ENCODE measurements around the gene CLDN19.

GRCh38 chr1:42784547-42784945 lies 44.5 kb upstream of the CLDN19 start:
- TF ChIP-seq MAX (IDR thresholded peaks at IDR 0.05) (no peak), CEBPB (IDR thresholded peaks at IDR 0.05; ENCODE audit: low read depth, low read length) (no peak)

All from H1 (cell line).